Neutrophil (primary cell): ENCODE measurements around the gene RNLS.

Experiments used
- H3K27ac ChIP-seq: fragments of 200-600 bp; sonication (generic); 2 replicates; pipeline ENCODE4 v1.5.1; 2016; ENCODE audit warnings: mild to moderate bottlenecking, moderate library complexity
- H3K27me3 ChIP-seq: fragments of 200-600 bp; sonication (generic); 2 replicates; pipeline ENCODE4 v1.6.0; 2016; ENCODE audit warnings: mild to moderate bottlenecking
- H3K36me3 ChIP-seq: fragments of 200-600 bp; sonication (generic); 2 replicates; pipeline ENCODE4 v1.5.1; 2017
- H3K4me1 ChIP-seq, 2 experiments: fragments of 200-600 bp in 1 of 2; sonication (generic) in 1 of 2; 1 replicate in 1 of 2; 2 replicates in 1 of 2; pipeline versions ENCODE4 v1.5.1 to v1.6.1; 2013 to 2016; ENCODE audit warnings: low read depth in 1 of 2, low read length in 1 of 2, mild to moderate bottlenecking in 1 of 2, moderate library complexity in 1 of 2; ENCODE audit not compliant: control insufficient read depth in 1 of 2, insufficient read depth in 1 of 2
- H3K4me3 ChIP-seq, 2 experiments: fragments of 200-600 bp in 1 of 2; sonication (generic) in 1 of 2; 1 replicate in 1 of 2; 2 replicates in 1 of 2; pipeline ENCODE4 v1.5.1; 2013 to 2016; ENCODE audit warnings: low read depth in 1 of 2, low read length in 1 of 2, mild to moderate bottlenecking in 1 of 2, moderate library complexity in 1 of 2
- H3K9me3 ChIP-seq: fragments of 200-600 bp; sonication (generic); 2 replicates; pipeline ENCODE4 v1.5.1; 2016
- CTCF ChIP-seq: fragments of 200-600 bp; sonication (generic); IDR thresholded peaks from 2 replicates; pipeline ENCODE4 v1.5.1; 2016; ENCODE audit warnings: antibody characterized with exemption

RNLS gene

DNA sequence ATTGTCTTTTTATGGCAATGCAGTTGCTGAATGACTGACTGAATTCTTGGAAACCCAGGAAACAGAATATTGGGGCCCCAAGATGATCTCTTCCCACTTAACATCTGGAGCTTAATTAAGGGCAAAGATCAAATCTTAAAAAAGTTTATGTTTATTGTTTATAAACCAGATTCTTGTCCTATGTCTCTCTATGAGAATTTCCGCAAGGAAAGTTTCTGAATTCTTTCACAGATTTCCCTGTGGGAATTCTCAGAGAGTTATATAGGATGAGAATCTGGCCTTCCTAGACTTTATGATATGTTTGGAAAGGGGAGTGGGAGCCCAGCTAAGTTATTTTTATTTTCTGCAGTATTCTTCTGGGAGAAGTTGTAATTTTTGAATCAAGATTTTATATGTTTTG lies 166.3 kb downstream of the RNLS start:
- H3K36me3 ChIP-seq, result no peaks in the 10 kb centered on the region
- no peaks in the 10 kb centered on the region for H3K9me3 ChIP-seq
- no peaks in the 10 kb centered on the region for H3K27me3 ChIP-seq
- no peak for TF ChIP-seq CTCF
- no peak overlapping the region for H3K4me3 ChIP-seq
- H3K27ac ChIP-seq, result no peak overlapping the region
- peaks cover 7 to 9% of the 10 kb centered on the region in 2 experiments for H3K4me1 ChIP-seq

DNA sequence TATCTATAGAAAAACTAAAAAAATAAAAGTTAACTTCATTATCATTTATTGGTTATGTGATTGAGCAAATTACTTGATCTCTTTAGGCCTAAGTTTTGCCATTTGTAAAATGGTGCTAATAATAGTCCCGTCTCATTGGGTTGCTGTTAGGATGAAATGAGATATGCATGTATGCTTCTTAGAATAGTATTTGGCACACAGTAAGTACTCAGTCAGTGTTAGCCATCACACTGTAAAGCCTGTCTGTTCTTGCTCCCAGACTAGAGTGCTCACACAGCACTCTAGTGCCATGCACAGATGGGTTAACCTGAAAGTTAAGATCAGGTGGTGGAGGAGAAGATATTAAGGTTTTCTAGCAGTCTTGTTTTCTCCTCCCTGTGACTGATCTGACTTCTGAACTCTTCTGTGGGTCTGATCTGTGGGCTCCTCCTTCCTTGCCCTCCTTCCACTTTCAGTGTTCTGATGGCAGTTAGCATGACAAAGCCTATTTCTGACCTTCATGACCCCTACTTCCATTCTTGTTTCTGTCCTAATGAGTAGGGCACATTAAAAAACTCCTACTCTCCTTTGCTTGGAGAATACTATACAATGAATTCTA lies 167.5 kb downstream of the RNLS start:
- TF ChIP-seq CTCF, result no peak
- Histone ChIP-seq H3K27me3 (no peaks in the 10 kb centered on the region), H3K4me3 (no peak overlapping the region)

DNA sequence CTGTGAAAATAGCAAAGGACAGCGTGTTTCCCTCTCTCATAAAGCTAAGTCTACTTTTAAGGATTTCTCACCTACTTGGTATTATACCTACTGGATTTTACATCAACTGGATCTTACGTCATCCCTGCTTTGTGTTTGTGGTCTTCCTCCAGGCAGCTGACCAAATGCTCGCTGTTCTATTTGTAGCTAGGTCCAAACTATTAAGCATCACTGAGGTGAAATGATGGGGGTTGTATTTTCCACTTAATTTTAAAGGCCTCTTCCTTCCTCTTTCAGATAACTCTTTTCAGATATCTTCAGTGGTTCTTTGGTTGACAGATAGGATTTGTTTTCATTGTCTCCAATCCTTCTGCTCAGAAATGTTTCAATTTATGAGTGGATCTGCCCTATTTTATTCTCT lies 169.7 kb downstream of the RNLS start:
- Histone ChIP-seq H3K4me1 (peaks cover 14 to 18% of the 10 kb centered on the region in 2 experiments), H3K9me3 (no peaks in the 10 kb centered on the region), H3K27ac (peak overlapping the region; percentile 21), H3K4me3 (no peak overlapping the region), H3K36me3 (no peaks in the 10 kb centered on the region), H3K27me3 (no peaks in the 10 kb centered on the region)
- no peak for TF ChIP-seq CTCF

More for the DNA sequence above, 167.5 kb downstream of the RNLS start:
- Histone ChIP-seq H3K36me3 (no peaks in the 10 kb centered on the region), H3K27ac (no peak overlapping the region), H3K4me1 (peaks cover 7 to 9% of the 10 kb centered on the region in 2 experiments), H3K9me3 (no peaks in the 10 kb centered on the region)

- H3K27me3 ChIP-seq, result no peaks in the 10 kb centered on the region
- no peak for TF ChIP-seq CTCF
- H3K36me3 ChIP-seq, result no peaks in the 10 kb centered on the region
- H3K4me3 ChIP-seq, result no peak overlapping the region
- peaks cover 24 to 30% of the 10 kb centered on the region in 2 experiments for H3K4me1 ChIP-seq
- H3K9me3 ChIP-seq, result no peaks in the 10 kb centered on the region
- peak overlapping the region; percentile 14 for H3K27ac ChIP-seq
These were observed 171.3 kb downstream of the RNLS start for GRCh38 chr10:88411772-88412349.

GRCh38 chr10:88409824-88410223 lies 173.3 kb downstream of the RNLS start:
- no peak for TF ChIP-seq CTCF
- no peak overlapping the region for H3K4me3 ChIP-seq
- H3K27me3 ChIP-seq, result no peaks in the 10 kb centered on the region
- no peaks in the 10 kb centered on the region for H3K9me3 ChIP-seq
- peak overlapping the region; percentile 26 for H3K27ac ChIP-seq
- H3K36me3 ChIP-seq, result no peaks in the 10 kb centered on the region
- H3K4me1 ChIP-seq, result peaks cover 24 to 30% of the 10 kb centered on the region in 2 experiments
